Activated naive CD4-positive, alpha-beta T cell (primary cell): ENCODE results near the gene SUCNR1.
"Not testable (repeated sequence)": the region's sequence is repeated elsewhere in the genome, so short reads cannot be mapped to it uniquely, and the experiment has no call there.

Experiments
- DNase-seq, 4 experiments: peaks; one replicate each; lab custom pipeline; 2025; lab: John Stamatoyannopoulos, UW

SUCNR1 gene, protein sequence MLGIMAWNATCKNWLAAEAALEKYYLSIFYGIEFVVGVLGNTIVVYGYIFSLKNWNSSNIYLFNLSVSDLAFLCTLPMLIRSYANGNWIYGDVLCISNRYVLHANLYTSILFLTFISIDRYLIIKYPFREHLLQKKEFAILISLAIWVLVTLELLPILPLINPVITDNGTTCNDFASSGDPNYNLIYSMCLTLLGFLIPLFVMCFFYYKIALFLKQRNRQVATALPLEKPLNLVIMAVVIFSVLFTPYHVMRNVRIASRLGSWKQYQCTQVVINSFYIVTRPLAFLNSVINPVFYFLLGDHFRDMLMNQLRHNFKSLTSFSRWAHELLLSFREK

DNA sequence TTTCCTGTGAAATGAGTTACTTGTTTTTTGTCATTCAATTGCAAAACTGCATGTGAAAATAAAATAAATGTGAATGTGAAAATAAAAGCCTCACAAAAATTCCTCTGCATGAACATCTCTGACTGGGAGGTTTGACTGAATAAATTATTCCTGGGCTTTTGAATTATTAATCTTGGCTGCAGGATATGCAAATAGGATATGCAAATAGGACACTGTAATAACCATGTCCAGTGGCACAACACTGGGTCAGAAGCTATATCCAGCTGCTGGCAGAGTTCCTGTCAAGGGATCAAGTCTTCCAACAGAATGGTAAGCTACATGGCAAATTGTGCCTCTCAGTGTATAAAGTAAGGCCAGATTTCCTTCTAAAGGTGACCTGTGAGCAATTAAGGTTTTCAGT, at the start of gene SUCNR1:
SUCNR1 (plus strand) TSS at position 246 of the 400 bp plus-strand sequence. CDS start 6,250 bp downstream, outside the sequence.
- DNase-seq: no peak

DNA sequence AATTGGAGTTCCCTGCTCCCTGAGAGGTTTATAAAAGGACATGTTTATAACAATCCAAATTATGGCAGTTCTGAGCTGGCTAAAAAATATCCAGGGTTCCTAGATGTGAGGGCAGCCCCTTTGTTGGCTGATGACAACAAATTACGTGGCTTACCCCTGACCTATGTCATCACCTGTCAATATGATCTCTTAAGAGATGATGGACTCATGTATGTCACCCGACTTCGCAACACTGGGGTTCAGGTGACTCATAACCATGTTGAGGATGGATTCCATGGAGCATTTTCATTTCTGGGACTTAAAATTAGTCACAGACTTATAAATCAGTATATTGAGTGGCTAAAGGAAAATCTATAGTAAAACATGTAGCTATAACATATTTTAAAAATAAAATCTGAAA, 45.6 kb upstream of the SUCNR1 start:
- DNase-seq: no peak

DNA sequence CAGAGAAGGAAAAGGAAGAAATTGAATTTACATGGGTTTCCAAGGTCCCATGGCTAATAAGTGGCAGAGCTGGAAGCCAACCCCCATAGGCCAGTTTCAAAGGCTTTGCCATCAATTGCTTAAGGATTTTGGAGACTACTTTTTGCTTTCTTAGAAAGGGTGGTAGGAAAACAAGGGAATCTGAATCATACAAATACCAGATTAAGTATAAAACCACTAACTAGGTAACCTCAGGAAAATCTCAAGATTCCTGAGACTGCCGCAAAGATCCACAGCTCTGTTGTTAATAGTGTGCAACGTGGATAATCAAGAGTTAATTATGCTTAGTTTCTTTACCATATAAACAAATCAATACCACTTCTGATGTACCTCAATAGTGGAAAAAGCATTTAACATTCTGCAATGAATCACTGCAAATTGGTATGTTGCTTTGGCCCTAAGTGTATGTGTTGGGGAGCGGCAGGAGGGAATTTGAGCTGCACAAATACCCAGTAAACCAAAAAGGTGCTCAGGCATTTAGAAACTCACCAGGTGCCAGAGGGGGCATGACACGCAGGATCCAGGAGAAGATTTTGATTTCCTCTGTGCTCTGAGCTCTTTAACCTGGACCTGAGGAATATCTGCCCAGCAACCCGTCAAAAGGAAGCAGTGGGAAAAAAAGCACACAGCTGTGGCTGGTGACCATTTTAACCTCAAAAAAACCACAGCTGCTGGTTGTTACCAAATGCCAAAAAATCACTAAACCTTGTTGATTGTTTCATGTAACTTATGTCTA, 37.5 kb upstream of the SUCNR1 start:
- no peak for DNase-seq

DNA sequence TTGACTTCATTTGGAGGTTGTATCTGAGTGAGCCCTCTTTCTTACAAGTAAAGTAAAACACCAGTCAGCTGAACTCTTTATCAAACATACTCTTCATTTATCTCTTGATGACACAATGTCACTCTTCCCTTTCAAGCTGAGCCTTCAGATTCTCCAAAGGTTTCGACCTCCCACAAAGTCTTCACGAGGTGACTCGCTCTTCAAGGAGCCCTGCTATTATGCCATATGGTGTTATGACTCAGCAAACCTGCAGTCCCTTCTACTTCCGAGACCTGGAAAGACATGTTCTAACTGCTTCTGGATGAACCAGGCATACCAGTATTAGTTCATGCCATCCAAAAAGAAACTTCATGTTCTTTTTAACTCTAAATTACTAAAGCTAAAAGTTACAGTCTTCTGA, 36.4 kb upstream of the SUCNR1 start:
- DNase-seq: no peak

DNA sequence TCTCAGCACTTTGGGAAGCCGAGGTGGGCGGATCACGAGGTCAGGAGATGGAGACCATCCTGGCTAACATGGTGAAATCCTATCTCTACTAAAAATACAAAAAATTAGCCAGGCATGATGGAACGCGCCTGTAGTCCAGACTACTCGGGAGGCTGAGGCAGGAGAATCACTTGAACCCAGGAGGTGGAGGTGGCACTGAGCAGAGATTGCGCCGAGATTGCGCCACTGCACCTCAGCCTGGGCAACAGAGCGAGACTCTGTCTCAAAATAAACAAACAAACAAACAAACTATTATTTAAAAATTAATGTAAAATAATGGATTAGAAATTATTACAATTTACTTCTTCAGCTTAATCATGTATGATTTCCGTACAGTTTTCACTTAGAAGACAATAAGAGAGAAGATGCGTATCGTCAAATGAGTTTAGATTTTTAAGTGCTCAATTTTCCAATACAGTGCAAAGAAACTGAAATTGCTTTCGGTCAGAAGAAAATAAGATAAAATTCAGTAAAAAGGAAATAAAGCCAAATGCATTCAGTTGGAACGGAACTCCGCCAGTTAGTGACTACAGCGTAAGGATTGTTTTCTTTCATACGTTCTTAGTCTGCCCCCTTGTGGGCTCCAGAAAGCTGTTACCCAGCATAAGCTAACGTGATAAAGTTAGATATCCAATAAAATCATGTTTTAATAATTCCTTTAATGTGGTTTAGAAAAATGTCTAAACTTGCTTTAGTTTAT, 34.7 kb upstream of the SUCNR1 start:
- no peak for DNase-seq

DNA sequence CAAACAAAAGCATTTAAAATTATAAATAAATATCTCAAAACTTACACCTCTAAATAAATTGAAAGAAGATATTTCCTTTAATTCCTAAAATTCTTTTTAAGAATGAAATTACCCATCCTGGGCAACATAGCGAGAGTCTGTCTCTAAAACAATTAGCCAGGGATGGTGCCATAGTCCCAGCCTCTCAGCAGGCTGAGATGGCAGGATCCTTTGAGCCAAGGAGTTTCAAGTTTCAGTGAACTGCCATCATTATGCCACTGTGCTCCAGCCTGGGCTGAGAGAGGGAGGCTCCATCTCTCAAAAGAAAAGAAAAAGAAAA, 34.2 kb upstream of the SUCNR1 start:
- no peak for DNase-seq

DNA sequence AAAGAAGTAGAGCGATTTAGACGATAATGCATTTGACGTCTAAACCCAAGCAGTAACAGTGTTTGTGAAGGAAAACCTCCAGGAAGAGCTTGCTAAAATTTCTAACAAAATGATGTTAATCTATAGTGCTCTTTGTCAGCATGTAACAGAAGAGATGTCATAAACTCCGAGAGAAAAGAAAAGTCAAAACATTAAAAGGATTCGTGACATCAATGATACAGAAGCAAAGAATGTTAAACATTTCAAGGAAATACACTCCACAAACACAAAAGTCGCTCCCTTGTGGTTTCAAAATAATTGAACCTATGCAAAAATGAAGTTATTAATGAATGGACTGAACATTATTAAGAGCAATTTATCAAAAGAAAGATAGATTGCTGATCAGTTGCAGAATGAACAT, 31.6 kb upstream of the SUCNR1 start:
- no peak for DNase-seq

DNA sequence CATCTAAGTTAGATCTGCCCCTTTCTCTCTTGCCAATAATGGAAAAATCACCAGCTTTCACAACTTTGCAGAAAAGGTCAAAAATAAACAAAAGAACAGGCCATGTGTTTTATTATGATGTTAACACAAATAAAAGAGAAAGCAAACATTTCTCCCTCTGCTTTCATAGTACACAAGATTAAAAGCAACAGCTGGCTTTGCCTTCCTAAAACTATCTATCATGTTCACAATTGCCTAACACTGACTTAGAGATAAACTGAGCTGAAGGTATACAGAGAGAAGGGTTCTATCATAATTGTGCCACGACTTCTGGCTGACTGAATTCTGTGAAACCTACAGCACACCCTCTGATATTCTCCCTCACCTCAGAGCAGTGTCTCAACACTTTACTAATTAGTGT, 30.2 kb upstream of the SUCNR1 start:
- no peak for DNase-seq

DNA sequence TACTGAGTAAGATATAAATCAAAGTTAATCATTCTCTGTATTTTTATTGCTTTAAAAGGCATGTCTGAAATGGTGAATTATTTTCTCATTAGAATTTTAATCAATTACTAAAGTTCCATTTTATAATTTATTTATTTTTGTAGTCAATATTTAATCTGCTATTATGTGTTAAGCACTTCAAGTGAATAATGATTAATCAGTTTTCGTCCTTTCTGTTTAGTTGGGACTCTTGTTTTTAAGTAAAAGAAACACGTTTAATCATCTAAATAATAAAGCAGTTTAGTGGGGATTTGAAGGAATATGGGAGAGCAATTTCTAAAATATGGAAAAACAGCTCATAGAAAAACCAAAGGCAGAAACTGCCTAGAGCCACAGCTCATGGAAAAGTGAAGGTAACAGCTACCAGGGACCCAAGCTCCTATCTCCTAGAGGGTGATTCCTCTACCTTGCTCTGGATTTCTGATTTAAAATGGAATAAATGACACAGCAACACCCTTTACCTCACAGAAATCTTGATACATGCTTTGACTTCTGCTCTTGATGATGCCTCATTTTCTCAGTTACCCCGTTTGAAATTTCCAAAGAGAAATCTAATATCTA, 28.0 kb upstream of the SUCNR1 start:
- DNase-seq: no peak

DNA sequence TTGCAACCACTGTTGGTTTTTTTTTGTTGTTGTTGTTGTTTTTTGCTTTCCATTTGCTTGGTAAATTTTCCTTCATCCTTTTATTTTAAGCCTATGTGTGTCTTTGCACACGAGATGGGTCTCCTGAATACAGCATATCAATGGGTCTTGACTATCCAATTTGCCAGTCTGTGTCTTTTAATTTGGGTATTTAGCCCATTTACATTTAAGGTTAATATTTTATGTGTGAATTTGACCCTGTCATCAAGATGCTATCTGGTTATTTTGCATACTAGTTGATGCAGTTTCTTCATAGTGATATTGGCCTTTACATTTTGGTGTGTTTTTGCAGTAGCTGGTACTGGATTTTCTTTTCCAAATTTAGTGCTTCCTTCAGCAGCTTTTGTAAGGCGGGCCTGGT, 23.4 kb upstream of the SUCNR1 start:
- not testable (repeated sequence) for DNase-seq

DNA sequence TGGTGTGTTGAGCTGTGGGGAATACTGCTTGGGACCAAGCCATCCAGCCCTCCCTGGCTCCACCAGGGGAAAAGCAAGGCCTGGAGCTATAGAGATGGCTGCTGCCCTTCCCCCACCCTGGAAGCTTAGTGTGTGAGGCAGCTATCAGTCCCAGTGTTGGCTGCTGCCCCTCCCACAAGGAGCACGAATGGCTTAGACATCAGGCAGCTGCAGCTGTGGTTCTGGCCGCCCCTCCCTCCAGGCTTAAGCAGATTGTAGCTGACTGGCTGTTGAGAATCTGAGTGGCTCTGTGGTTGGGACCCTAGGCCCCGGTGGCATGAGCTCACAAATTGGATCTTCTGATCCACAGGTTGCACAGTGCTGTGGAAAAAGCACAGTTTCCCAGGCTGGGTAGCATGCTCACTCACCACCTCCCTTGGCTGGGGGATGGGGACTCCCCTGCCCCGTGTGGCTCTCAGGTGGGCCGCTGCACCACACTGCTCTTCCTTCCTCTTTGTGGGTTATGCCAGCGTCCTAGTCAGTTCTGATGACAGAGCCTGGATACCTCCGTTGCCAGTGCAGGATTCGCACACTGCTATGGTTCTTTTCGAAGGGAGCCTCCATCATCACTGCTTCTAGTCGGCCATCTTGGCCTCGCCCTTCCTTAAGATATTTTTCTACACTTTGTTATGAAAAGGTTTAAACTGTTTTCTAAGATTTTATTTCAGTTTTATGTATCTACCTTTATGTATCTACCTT, 21.2 kb upstream of the SUCNR1 start:
- DNase-seq: no peak

DNA sequence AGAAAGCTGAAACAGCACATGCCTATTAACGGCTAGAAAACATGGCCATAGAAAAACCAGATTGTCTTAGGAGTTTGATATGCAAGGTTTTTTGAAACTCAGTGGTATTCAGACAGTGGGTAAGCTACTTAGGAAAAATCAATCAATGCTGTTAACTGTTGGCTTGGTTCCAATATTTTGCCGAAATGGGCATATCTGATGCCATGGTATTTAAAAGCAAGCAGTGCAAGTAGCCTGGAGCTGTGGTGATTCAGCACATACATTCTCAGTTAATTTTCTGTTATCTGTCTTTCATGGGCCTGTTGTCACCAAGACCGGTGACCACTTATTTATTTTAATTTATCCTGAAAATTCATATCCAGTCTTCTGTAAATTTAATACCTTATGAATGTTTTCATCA, 17.3 kb upstream of the SUCNR1 start:
- DNase-seq: no peak

DNA sequence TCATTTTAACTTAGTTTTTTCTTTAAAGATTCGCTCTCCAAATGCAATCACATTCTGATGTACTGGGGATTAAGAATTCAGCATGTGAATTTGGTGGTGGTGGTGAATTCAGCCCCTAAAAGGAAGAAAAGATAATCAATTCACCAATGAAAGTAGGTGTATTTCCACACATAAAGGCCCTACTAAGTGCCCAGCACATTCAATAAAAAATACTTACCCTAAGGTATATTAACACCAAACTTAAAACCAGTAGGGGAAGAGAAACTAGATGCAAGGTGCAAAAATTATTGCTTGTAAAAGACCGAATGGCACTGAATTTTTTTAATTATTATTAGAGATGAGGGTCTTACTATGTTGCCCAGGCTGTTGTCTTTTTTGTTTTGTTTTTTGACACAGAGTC, 16.8 kb upstream of the SUCNR1 start:
- DNase-seq: no peak

DNA sequence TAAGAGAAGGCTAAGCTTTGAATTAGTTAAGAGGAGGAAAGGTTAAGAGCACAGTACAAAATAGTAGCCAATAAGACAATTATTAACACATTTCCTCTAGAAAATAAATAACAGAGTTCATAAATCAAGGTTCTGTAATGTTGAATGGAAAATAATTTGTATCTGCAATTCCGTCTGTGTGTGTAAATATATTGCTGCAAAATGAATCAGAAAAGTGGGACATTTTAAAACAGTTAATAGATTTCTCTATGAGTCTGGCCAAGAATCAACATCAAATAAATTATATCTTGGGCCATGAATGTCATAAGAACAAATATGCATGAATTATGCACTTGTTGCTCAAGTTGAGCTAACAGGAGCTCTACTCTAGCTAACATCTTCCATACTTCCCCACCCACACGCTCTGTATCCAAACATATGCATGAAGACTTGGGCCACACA, 14.2 kb upstream of the SUCNR1 start:
- no peak for DNase-seq

DNA sequence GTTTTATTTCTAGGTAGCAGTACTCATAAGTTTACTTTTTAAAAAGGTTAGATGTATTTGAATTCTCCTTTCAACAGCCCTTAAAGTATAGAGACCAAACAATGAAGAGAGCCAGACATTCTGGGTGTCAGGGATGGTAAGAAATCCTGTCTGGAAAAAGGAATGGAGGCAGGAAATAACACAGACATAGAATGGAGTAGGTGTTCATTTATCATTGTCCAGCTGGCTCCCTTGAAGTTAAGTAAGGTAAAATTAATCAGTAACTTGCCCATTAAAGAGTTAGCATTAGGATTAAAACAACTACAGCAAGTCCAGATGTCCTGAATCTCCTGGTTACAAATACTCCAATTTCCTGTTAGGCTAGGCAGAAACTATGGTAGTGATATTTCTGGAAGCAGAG, 13.5 kb upstream of the SUCNR1 start:
- no peak for DNase-seq

DNA sequence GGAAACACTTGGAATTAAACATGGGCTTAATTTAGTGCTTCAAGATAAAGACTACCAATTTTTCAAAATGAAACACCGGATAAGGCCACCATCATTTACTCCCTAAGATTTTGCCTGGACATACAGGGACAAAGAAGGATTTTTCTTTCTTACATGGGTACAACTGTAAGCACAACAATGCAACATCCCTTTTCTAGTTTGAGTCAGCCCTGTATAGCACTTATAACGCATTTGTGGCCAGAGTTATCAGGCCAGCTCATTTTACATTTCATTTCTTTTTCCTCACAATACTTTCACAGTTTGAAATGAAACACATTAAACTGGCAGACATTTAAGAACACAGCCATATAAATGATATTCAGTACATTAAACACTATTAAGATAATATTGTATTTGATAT, 9.8 kb upstream of the SUCNR1 start:
- DNase-seq: no peak

DNA sequence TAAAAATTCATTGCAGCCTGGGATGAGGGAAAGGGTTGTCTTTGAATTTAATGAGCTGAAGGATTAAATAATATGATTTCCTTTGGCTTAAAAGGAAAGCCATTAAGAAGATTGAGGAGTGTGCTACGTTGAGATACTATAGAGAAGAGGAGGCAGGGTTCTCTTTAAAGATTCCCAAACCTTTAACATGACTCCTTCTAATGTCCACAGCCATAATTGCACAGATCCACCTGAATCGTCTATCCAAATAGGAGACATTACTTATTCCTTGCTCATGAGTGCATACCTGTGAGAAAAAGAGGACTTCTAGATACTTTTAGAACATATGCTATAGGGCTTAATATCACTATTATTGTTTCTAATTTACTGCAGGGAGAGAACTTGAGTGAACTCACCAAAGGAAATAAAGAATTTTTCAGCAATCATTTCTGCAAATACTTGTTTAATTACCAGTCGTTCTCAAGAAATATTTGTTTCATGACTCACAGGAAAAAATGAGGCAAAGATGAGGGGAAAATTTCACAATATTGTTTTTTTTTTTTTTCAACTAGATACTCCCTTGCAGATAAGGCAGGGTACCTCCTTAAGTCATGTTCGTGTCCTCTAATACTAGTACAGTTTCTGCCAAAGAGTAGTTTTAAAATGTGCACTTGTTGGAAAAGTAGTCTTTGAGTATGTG, 8.9 kb upstream of the SUCNR1 start:
- no peak for DNase-seq

DNA sequence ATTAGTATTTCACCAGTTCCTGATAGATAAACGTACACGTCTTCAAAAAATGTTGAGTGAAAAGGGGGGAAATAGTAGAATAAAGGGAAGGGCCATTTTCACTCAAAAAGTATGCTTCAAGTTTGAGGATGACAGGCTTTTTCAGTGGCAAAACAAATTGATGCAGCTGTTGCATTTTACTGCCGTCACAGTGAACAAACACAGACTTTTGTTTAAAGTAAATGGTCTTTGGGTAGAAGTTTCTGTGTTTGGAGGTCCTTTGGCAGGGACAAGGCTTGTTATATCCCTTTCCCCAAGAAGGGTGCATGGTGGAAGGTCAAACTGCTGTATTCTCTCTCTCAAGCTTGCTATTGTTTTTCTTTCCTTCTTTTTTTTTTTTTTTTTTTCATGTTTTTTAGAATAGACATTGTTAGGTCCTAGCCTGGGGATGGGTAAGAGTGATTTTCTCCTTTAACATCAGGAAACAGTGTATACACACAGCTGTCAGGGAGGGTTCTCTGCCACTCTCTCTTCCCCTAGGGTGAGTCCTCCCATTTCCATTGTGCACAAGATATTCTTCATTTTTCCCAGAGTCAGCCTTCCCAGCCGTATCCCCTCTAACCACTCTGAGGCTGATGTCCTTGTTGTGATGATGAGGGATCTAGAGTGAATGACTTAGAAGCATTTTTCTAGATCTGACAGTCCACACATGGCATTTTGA, 6.6 kb upstream of the SUCNR1 start:
- DNase-seq: no peak

DNA sequence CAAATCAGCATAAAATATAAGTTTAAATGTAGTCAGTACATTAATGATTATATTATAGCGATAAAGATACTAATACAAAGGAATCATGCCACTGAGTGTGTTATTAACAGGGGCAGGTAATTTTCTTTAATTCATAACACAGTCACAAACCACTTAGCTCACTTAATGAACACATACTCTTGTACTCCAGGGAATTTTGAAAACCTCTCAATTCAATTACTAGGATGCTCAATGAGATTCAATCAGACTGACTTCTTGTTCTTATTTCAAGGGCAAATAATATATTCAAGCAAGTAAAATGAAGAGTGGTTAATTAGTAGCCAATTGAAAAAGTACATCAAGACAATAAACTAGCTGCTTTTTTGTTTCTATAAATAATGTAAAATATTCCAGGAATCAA, 5.8 kb upstream of the SUCNR1 start:
- DNase-seq: no peak

DNA sequence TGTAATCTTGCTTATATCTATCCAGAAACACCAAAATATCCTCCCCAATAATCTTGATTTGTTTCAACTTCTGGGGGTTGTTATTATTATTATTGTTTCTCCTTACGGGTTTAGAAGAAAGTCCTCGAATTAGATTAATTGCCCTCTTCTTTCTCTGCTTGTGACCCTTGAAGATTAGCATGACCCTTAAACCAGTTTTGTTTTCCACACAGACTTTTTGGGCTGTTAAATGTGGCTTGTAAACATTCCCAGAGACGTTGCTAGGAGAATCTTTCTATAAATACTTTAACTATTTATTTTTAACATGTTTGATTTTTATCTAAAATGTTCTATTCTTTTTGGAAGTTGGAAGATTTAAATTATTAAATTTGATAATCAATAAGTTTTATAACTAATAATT, 4.3 kb upstream of the SUCNR1 start:
- DNase-seq: no peak
